ENCODE measurements around the gene TP53INP2.
A peak's percentile ranks its signal among the peaks of the same experiment; 100 is the strongest.
"Not testable (repeated sequence)": the region's sequence is repeated elsewhere in the genome, so short reads cannot be mapped to it uniquely, and the experiment has no call there.

Gene TP53INP2

DNA sequence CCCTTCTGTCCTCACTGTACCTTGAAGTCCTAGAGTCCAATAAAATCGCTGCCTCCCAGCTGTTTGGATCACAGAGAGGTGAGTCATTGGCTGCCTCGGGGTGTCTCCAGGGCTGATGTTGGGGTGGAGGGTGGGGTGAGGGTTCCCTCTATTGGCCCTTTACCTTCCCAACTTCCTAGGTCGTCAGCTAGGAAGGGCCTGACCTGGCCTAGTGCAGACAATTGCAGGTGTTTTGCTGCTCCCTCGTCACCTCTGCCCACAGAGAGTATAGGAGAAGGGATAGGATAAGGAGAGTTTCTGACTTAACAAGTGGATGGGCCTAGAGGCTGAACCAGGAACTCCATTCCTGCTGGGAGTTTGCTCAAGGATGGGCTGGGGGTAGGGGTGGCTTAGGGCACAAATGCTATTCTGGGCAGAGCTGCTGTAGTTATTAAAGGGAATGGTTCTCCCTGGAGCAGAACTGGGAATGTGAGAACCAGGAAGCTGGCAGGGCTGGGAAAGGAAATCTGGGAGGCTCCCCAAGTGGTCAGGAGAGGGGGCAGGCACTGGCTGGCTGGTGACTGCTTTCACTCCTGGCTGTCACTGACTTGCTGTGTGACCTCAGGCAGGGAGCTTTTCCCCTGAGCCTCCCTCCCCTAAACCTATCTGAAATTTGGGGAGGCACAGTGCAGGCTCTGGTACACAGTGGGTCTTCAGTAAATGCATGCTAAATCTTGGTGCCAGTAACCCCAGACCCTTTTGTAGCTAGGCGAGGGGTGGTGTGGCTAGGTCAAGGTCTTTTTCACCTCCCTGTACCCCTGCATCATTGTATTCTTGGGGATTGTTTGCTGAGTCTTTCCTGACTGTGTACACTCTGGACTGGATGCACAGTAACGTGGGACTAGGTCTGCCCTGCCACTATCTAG lies 1.5 kb downstream of the TP53INP2 start:
- DNase-seq = no peak

DNA sequence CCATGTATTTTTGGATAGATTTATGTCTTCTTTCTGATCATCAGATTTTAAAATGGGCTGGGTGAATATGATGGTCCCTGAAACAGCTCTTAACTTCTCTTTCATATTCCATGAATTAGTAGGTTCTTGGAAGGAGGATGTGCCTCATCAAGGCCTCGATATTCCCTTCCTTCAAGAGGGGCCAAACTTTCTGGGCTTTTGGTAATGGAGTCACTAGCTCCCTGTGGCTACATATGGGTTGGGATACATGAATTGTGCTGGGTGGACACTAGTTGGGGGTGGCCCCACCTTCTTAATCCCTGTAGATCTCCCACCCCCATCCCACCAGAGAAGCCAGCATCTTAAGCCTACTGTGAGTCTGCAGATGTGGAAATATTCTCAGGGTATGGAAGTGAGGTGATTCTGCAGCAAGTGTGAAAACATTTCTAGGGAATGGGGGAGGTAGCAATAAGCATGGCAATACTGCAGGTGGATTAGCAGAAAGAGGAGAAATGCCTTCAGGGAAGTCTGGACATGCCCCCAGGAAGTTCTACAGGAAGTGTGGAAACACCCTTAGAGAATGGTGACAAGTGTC lies 2.2 kb downstream of the TP53INP2 start:
- no peak for DNase-seq

DNA sequence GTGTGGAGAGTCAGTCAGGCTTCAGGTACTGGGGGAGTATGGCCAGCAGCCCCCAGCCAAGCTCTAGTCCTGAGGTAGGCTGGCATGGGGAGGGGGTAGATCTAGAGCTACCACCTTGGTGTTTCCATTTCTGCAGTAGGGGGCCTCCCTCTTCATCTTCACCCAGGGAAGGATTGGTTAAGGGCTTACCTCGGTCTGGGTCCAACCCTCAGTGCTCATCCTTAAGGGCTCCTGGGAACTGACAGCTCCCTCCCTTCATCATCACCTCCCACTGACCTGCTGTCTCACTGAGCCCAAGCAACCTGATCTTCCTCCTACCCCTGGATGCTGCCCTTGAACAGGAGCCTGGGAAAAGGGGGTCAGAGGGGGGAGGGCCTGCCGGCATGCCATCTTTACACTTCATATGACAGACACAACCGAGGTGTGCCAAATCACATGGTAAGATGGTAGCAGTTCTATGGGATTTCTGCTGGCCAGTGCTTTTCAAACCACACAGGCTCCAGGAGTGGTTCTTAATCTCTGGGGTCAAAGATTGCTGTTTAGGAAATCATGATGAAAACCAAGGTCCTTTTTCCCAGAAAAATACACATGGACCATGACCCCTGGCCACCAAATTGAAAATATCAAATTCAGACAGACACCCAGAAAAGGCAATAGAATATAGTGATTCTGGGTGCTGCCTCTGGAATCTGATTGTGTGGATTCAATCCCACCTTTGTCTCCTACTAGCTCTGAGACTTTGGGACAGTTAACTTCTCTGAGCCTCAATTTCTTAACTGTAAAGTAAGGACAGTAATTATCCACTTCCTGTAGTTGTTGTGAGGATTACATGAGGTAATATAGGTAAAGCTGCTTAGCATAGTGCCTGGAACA lies 3.0 kb downstream of the TP53INP2 start:
- DNase-seq = no peak

DNA sequence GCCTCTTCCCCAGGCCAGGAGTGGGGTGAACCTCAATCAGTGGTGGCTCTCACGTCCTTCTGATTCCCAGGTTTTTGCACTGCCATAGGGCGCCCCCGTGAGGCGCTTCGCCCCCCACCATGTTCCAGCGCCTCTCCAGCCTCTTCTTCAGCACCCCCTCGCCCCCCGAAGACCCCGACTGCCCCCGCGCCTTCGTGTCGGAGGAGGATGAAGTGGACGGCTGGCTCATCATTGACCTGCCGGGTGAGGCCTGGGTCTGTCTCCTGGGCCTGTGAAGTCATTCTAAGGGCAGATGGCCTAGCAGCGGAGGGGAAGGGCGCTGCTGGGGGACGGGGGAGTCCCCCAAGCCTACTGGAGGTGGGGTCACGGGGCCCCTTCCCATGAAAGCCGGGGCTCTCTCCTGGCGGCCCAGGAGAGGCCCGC lies 4.5 kb downstream of the TP53INP2 start:
- DNase-seq = peak; percentile 74

DNA sequence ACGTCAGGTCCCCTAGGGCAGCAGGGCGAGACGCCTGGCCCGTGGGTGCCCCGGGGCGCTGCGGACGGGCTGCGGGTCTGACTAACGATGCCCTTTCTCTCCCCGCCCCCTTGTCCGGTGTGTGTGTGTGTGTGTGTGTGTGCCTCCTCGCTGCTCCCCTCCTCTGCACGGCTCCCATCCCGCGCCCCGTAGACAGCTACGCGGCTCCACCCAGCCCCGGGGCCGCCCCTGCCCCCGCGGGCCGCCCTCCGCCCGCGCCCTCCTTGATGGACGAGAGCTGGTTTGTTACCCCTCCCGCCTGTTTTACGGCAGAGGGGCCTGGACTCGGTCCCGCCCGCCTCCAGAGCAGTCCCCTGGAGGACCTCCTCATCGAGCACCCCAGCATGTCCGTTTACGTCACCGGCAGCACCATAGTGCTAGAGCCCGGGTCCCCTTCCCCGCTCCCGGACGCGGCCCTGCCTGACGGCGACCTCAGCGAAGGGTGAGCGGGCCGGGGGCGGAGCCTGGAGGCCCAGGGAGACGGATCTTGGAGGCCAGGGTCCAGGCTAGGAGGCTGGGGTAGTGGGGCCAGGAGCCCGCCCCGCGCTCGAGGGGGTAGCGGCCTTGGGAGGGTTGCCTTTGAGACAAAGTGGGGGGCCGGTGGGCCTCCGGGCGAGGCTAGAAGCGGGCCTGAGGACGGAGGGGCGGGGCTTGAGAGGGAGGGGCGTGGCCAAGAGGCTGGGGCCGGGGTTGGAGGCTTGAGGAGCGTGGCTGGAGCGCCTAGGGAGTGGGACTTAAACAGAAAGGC lies 5.1 kb downstream of the TP53INP2 start:
- peak; percentile 84 for DNase-seq

DNA sequence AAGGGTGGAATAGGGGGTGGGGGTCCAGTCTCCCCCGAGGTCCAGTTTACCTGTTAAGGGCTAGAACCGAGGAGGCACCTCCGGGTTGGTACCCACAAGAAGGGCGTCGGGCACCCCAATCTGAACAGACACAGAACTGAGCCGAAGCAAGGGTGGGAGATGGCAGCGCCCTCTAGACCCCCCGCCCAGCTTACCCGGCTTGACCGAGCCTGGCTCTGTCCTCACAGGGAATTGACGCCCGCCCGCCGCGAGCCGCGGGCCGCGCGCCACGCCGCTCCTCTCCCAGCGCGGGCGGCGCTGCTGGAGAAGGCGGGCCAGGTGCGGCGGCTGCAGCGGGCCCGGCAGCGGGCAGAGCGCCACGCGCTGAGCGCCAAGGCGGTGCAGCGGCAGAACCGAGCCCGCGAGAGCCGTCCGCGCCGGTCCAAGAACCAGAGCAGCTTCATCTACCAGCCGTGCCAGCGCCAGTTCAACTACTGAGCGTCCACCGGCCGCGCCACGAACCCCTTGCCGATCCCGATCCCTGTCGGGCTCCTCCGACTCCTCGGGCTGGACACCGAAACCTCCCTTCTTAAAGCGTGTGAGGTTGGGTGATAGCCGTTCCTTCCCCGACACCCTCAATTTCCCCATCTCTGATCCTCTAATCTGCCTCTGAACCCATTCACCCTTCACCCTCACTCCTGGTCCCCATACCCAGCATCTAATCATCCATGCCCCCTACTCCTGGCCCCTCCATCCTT lies 5.9 kb downstream of the TP53INP2 start:
- peak; percentile 77 for DNase-seq

DNA sequence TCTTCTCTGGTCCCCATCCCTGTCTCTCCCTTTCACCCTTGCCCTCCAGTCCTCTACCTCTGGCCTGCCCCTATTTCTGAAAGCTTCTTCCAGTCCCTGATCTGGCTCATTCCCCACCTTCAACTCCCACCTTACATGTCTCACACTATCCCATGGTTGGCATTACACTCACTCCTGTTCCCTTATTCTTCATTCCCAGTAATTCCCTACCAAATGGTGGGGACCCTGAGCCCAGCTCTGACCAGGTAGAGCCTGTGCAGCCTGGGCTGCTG lies 6.4 kb downstream of the TP53INP2 start:
- no peak for DNase-seq

DNA sequence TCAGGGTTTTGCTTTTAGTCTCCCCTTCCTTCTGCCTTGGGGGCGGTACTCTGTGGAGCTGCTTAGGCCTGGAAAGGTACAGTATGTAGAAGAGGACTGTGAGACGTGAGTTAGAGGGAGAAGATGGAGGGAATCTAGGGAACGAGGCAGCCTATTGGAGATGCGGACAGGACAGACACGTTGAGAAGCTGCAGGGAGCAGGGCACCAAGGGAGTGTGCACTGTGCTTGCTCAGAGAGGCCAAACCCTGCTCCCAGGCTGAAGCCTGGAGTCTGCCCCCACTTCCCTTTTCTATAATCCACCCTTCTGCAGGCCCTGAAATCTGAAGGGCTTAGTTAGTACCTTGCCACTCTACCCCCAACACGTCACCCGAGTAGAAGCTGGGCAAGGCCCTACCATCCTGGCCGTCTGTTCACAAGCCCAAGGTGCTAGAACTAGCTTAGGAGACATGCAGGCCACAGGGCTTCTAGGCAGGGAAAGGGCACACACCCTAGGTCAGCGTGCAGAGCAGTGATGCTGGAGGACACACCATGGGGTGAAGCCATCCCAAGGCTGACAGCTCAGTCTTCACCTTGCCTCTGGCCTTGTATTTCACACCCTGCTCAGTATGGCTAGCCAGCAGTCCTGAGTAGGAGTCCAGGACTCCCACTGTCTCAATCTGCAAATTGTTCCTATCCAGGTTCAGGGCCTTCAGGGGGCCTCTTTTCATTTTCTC lies 6.9 kb downstream of the TP53INP2 start:
- DNase-seq = no peak

DNA sequence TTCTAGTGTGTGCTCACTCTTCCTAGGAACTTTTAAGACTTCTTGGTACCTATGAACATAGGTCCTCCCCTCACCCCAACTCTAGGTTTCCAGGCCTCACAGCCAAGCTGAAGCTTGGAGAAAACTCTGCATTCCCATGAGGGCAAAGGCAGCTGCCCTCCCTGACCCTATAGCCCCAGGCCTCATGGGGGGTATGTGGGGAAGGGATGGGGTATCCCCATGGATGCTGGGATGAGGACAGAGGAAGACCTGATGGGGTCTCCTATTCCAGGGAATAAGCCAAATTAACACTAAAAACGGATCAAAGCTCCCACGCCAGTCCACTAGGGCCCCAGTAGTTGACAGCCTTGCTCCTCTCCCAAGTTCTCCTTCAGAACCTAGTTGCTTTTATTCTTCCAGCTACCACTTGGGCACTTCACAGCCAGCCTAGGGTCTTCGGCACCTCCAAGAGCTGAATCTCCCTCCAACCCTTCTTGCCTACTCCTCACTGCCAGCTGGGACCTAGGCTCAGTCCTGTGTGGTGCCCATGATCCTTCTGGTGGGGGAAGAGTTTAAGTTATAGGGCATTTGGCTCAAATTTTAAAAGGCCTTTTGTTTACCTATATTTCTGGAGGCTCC lies 7.8 kb downstream of the TP53INP2 start:
- no peak for DNase-seq

DNA sequence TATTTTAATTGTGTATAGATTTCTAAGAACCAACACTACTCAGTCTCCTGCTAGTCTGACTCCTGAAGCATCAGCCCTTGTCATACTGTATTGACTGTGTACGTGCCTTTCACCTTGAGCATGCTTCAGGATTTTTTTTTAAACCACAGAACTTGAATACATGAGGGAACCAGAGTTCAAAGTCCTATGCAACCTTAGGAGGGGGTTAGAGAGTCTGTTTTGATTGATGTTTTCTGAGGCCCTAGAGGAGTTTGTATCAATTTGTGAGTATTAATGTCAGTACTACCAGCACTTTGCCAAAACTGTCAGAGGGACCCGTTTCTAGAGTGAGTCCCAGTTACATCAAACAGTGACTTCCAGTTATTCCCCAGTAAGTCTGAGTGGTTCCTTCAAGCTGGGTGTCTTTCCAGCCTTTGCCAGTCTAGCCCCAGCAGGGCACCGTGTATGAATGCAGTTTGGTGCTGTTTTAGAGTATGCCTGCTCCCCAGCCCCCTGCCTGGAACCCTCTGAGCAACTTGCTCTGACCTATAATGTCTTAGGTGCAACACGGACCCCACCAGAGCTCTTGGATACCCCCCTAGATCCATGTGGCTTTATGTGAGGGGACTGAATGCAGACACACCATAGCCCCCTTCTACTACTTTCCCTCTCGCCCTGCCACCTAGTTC lies 8.5 kb downstream of the TP53INP2 start:
- DNase-seq = no peak

DNA sequence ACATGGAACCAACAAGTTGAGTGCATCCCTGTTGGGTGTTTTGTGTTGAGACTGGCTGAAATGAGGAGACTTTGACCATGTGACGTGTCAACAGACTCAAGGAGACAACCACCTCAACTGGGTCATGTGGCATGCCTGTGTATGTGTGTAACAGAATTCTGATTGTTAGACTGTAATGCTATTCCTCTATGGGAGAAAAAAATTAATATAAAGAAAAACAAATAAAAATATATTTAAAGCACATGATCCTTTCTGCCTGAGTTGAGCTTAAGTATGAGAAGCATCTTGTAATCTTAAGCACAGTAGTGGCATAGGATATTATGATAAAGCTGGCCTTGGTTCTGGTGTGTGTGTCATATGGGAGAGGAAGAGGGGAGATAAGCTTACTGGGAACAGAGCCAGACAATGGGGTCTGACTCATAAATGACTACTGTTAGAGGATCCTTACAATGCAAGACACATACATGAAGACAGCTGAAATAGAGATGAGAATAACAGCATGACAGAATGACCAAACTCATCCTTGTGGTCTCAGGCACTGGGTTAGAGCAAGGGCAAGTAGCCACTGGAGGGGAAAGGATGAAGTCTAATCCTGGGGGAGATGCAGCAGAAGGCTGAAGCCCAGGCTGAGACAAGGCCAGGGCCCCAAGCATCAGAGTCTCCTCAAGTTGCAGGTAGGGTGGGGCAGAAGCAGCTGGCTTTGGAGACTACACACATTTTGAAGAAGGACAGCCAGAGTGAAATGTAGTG lies 9.2 kb downstream of the TP53INP2 start:
- peak; percentile 37 for DNase-seq

DNA sequence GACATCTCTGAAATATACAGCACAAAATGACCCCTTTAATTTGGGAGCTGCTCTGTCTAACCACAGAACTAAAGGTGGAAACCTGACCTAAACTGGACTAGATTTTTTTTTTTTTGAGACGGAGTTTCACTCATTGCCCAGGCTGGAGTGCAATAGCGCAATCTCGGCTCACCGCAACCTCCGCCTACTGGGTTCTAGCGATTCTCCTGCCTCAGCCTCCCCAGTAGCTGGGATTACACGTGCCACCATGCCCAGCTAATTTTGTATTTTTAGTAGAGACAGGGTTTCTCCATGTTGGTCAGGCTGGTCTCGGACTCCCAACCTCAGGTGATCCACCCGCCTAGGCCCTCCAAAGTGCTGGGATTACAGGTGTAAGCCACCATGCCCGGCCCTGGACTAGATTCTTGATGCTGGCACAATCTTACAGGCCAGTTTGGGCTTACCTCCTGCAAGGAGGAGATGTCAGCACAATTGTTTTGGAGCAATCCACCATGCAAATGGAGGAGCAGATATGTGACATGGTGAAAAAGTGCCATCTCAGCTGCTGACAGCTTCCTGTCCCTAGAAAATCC lies 9.9 kb downstream of the TP53INP2 start:
- DNase-seq = not testable (repeated sequence)

DNA sequence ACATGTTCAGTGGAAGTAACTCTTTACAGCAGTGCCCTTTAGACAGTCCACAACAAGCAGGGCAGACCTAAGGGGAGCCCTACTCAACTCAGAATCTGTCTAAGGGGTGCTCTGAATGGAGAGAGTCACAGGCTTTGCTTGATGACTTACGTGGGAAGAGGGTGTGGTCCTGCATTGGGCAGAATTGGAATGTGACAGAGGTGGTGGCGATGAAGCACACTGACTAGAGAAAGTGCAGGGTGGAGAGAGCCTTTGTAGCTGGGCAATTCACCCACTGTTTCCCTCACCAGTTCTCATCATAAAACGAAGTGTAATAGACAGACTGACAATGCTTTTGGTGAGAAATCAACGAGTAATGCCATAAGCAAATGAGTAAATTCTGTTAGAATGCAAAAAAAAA lies 11.2 kb downstream of the TP53INP2 start:
- no peak for DNase-seq

DNA sequence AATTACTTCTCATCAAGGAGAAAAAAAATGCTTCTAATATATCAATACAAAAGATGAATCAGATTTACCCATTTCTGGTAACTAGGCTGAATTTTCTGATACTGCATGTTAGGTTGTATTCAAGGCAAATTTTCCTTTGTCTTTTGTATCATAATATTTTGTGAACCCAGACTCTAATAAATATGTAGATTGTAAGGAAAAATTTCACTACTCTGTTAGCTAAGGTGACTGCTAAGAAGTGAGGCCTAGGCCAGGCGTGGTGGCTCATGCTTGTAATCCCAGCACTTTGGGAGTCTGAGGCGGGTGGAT lies 12.7 kb downstream of the TP53INP2 start:
- DNase-seq = no peak

DNA sequence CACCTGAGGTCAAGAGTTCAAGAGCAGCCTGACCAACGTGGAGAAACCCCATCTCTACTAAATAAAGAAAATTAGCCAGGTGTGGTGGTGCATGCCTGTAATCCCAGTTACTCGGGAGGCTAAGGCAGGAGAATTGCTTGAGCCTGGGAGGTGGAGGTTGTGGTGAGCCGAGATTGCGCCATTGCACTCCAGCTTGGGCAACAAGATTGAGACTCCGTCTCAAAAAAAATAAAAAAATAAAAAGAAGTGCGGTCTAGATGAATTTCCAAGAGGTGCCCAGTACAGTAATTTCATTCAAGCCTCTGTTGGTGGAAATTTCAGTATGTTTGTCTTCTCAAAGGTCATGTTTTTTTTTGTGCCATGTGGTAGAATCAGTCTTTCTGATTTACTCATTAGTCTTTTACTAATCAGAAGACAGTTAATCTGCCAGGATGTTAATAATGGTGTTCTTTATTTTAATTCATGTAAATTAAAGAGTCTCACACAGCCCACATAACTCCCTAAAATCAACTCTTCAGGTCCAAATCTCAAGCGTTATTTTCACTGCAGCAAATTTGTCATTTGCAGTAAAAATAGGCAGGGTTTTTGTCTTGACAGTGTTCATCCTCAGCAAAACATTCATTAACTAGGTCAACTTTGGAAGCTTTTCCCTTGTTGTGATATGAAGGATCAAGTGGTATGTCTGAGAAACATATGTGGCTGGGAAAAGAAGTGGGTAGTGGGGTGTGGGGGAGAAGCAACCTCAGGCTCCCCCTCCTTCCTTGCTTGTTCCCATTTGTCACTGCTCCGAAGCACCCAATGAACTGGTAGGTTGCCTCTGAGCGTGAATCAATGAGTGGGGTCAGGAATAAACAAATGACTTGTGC lies 13.3 kb downstream of the TP53INP2 start:
- DNase-seq = no peak

DNA sequence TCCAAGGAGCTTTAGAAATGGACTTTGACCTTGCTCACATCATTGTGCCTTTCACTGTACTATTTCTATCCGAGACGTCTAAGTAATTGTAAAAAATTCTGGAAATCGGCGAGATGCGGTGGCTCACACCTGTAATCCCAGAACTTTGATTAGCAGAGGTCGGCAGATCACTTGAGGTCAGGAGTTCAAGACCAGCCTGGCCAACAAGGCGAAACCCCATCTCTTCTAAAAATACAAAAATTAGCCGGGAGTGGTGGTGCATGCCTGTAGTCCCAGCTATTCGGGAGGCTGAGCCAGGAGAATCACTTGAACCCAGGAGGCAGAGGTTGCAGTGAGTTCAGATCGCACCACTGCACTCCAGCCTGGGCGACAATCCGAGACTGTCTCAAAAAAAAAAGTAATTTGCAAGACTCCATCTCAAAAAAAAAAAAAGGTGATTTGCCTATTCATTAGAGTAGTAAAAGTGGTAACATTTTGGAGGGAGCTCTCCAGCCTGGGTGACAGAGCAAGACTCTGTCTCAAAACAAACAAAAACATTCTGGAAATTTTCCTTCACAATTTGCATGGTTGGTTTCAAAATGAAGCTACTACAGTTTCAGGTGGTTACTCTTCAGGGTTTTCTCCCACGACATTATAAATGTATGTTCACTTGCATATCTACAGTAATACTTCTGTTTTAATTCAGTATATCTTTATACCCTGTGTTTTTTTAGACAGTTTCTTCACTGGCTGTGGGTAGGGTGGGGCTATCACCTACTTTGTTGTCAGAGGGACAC lies 15.3 kb downstream of the TP53INP2 start:
- DNase-seq = not testable (repeated sequence)

DNA sequence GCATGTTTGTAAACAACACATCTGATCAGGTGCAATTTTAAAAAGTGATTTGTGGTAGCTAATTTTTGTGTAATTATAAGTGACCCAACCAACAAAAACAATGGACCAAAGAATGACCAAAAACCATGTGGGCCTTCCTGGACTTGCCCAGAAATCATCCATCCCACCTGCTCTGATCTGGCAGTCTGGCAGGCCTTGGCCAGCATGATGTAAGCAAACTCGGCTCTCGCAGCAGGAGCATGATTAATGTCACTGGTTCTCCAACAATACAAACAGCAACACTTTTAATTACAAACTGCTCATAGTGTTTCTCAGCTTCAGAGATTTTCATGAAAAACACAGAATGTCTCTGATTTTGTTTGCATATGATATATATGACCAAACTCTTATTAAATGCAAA lies 16.1 kb downstream of the TP53INP2 start:
- no peak for DNase-seq

DNA sequence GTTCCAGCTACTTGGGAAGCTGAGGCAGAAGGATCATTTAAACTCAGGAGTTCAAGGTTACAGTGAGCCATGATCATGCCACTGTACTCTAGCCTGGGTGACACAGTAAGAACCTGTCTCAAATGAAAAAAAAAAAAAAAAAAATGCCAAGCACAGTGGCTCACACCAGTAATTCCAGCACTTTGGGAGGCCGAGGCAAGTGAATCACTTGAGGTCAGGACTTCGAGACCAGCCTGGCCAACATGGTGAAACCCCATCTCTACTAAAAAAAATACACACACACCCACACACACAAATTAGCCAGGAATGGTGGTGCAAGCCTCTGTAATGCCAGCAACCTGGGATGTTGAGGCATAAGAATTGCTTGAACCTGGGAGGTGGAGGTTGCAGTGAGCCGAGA lies 18.4 kb downstream of the TP53INP2 start:
- not testable (repeated sequence) for DNase-seq

Data from CD4-positive, alpha-beta T cell treated with Interleukin-17A for 4 hours (primary cell).